NT2/D1 (cell line): ENCODE data around the gene KLK6.

Experiments used
- SUZ12 ChIP-seq: IDR thresholded peaks from 2 replicates; pipeline ENCODE4 v1.6.1; 2011; ENCODE audit not compliant: insufficient read length, insufficient read depth; ENCODE audit errors: extremely low read depth
- YY1 ChIP-seq: IDR thresholded peaks from 2 replicates; pipeline ENCODE4 v1.6.1; 2011; ENCODE audit not compliant: insufficient read length, insufficient read depth
- ZNF274 ChIP-seq: IDR thresholded peaks from 2 replicates; pipeline ENCODE4 v1.6.1; 2011; ENCODE audit warnings: mild to moderate bottlenecking, low read depth, low read length

DNA sequence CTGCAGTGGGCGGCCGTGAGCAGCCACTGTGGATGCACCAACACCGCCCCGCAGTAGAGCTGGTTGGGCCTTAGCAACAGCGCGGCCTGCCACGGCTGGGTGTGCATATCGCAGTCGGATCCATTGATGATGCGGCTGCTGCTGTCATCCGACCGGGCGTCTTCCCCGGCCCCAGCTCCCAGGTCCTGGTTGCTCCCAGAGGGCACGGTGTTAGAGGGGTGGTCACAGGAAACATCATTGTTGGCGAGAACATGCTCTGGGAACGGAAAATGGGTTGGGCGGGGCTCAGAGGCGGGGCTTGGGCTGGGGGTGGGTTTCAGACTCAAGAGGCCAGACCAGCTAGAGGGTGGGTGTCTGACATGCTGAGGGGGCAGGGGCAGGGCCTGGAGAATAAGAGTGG lies 19.5 kb downstream of the KLK6 start:
- TF ChIP-seq YY1 (no peak), SUZ12 (no peak), ZNF274 (no peak)
